Measurements from ENCODE around the gene GP5. TPM values are rescaled to one million over a fixed set of nuclear protein-coding genes. Genes with fewer than 3 reads are reported as not detected.

Gene GP5
- total RNA-seq, 5 donors from 2014 or later (not counting 1 experiment from before 2014, with no cell fraction given): 5.1 to 8.4 (median 6.3) TPM

- no peak overlapping the region for H3K4me3 Mint-ChIP-seq
Observed at GRCh38 chr3:194373899-194374298, 25.2 kb downstream of the GP5 start.

DNA sequence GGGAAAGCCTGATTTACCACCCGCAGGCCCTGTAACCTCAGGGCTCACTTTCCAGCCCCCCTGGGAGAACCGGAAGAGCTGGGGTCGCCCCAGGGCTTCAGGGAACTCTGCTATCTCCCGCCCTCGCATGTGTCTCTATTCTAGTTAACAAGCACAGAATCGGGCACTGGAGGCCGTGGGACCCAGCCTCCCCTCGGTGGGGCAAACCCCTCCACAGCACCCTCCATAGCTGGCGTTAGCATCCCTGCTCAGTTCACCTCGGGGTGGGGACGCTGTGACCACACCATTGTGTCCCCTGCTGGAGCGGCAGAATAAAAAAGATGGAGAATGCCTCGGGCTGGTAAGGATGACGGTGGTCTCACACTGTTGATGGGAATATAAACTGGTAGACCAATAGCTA is 26.0 kb downstream of the GP5 start:
- Histone ChIP-seq H3K27me3 (replicated peaks in 1 of 2; ENCODE audit: control insufficient read depth in 2 of 2, extremely low read depth in 1 of 2, insufficient read depth in 2 of 2, low read length in 1 of 2) (peaks cover 2 to 52% of the 10 kb centered on the region in 2 experiments), H3K4me3 (ENCODE audit: control insufficient read depth in 1 of 2, extremely low read depth in 1 of 2, low read length in 1 of 2) (no peak overlapping the region), H3K27ac (ENCODE audit: low read length) (no peak overlapping the region), H3K9me3 (no peaks in the 10 kb centered on the region), H3K36me3 (ENCODE audit: control insufficient read depth in 2 of 2, extremely low read depth in 1 of 2, insufficient read depth in 1 of 2, low read length in 1 of 2) (no peaks in the 10 kb centered on the region), H3K4me1 (ENCODE audit: control insufficient read depth in 1 of 2, extremely low read depth in 1 of 2, insufficient read depth in 2 of 2, low read length in 2 of 2) (no peaks in the 10 kb centered on the region)
- no peak for ATAC-seq (replicated peaks in 1 of 4)
- WGBS (ENCODE audit: insufficient coverage): 80% methylated on average over 8 of the region's 14 CpGs
- Mint-ChIP-seq H3K4me1 (peaks cover 0 to 4% (median 2%) of the 10 kb centered on the region in 3 donors), H3K27ac (no peak overlapping the region), H3K4me3 (no peak overlapping the region), H3K9me3 (no peaks in the 10 kb centered on the region), H3K27me3 (peaks cover 23 to 46% of the 10 kb centered on the region in 2 donors), H3K36me3 (no peaks in the 10 kb centered on the region)
- DNase-seq: no peak
- ChIA-PET POLR2A (no interaction called here), CTCF (no interaction called here)

More at GRCh38 chr3:194373899-194374298, 25.2 kb downstream of the GP5 start:
- Histone ChIP-seq H3K4me3 (ENCODE audit: control insufficient read depth in 1 of 2, extremely low read depth in 1 of 2, low read length in 1 of 2) (no peak overlapping the region), H3K27me3 (replicated peaks in 1 of 2; ENCODE audit: control insufficient read depth in 2 of 2, extremely low read depth in 1 of 2, insufficient read depth in 2 of 2, low read length in 1 of 2) (peaks cover 2 to 47% of the 10 kb centered on the region in 2 experiments), H3K27ac (ENCODE audit: low read length) (no peak overlapping the region), H3K4me1 (ENCODE audit: control insufficient read depth in 1 of 2, extremely low read depth in 1 of 2, insufficient read depth in 2 of 2, low read length in 2 of 2) (no peaks in the 10 kb centered on the region), H3K9me3 (no peaks in the 10 kb centered on the region), H3K36me3 (ENCODE audit: control insufficient read depth in 2 of 2, extremely low read depth in 1 of 2, insufficient read depth in 1 of 2, low read length in 1 of 2) (no peaks in the 10 kb centered on the region)
- Mint-ChIP-seq H3K27ac (no peak overlapping the region), H3K9me3 (no peaks in the 10 kb centered on the region), H3K36me3 (no peaks in the 10 kb centered on the region), H3K27me3 (peaks cover 20 to 44% of the 10 kb centered on the region in 2 donors), H3K4me1 (peaks cover 0 to 4% (median 2%) of the 10 kb centered on the region in 3 donors)
- ChIA-PET CTCF (no interaction called here), POLR2A (no interaction called here)
- WGBS (ENCODE audit: insufficient coverage): 90% methylated on average over 5 of the region's 8 CpGs
- no peak for DNase-seq
- ATAC-seq (replicated peaks in 1 of 4): no peak

- ATAC-seq (replicated peaks in 1 of 4) (no peak), DNase-seq (no peak)
- Histone ChIP-seq H3K9me3 (no peaks in the 10 kb centered on the region), H3K36me3 (ENCODE audit: control insufficient read depth in 2 of 2, extremely low read depth in 1 of 2, insufficient read depth in 1 of 2, low read length in 1 of 2) (no peaks in the 10 kb centered on the region), H3K4me3 (ENCODE audit: control insufficient read depth in 1 of 2, extremely low read depth in 1 of 2, low read length in 1 of 2) (no peak overlapping the region), H3K27me3 (replicated peaks in 1 of 2; ENCODE audit: control insufficient read depth in 2 of 2, extremely low read depth in 1 of 2, insufficient read depth in 2 of 2, low read length in 1 of 2) (peaks cover 2 to 66% of the 10 kb centered on the region in 2 experiments), H3K4me1 (ENCODE audit: control insufficient read depth in 1 of 2, extremely low read depth in 1 of 2, insufficient read depth in 2 of 2, low read length in 2 of 2) (no peaks in the 10 kb centered on the region), H3K27ac (ENCODE audit: low read length) (no peak overlapping the region)
- Mint-ChIP-seq H3K4me1 (peaks cover 0 to 4% (median 2%) of the 10 kb centered on the region in 3 donors), H3K4me3 (no peak overlapping the region), H3K36me3 (no peaks in the 10 kb centered on the region), H3K9me3 (no peaks in the 10 kb centered on the region), H3K27ac (no peak overlapping the region), H3K27me3 (peaks cover 30 to 49% of the 10 kb centered on the region in 2 donors)
- ChIA-PET POLR2A (no interaction called here), CTCF (no interaction called here)
- WGBS (ENCODE audit: insufficient coverage): 83% methylated on average over 3 of the region's 10 CpGs
Observed at GRCh38 chr3:194370753-194371152, 28.3 kb downstream of the GP5 start.

DNA sequence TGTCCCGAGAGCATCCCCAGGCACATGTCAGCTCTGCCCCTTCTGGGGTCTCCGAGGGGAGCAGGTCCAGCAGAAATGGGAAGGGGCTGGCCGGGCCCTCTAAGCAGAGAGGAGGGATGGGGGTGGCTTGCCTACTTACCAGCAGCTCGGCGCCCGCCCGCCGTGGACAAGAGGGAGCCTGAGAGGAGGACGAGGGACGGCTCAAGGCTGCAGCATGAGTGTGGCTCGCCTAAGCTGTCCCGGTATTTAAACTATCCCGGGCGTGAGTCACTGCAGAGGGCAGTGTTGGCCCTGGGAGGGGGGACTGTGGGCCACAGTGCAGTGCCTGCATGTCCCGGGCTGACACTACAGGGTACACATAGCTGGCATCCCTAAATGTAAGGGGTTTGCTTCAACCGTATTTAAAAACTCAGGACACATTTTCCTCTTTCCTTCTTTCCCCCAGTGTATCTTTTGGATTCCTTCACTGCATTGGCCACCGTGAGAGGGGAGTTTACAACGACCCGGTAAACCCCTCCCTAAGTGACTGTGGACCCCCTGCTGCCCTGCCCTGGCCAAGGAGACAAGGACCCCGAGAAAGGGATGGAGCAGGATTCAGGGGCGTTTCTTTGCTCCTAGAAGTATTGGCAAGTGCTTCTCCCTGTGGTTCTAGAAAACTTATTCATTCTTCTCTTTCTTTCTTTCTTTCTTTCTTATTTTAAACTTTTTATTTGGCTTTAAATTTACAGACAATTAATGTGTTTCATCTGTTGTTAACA is 29.4 kb downstream of the GP5 start, which contains the start of gene LRRC15:
Gene LRRC15, minus strand, starts transcription at position 222 of the 758 bp plus-strand sequence. CDS start 8,700 bp downstream, outside the sequence.
- no peak within 1 kb of the TSS for H3K27ac Mint-ChIP-seq
- no peaks in the 10 kb centered on the region for H3K9me3 Mint-ChIP-seq
- no peak within 1 kb of the TSS for H3K4me3 Mint-ChIP-seq
- no peaks in the 10 kb centered on the region for H3K36me3 Mint-ChIP-seq
- DNase-seq (no peak), ATAC-seq (replicated peaks in 1 of 4) (peak in 2 of 4 experiments; percentile 40 to 42)
- H3K36me3 ChIP-seq (ENCODE audit: control insufficient read depth in 2 of 2, extremely low read depth in 1 of 2, insufficient read depth in 1 of 2, low read length in 1 of 2): no peaks in the 10 kb centered on the region
- H3K27me3 ChIP-seq (replicated peaks in 1 of 2; ENCODE audit: control insufficient read depth in 2 of 2, extremely low read depth in 1 of 2, insufficient read depth in 2 of 2, low read length in 1 of 2): peaks cover 2 to 65% of the 10 kb centered on the region in 2 experiments
- peaks cover 30 to 44% of the 10 kb centered on the region in 2 donors for H3K27me3 Mint-ChIP-seq
- ChIA-PET CTCF (no interaction called here), POLR2A (no interaction called here)
- 20% methylated on average over 16 of the region's 21 CpGs for WGBS (ENCODE audit: insufficient coverage)
- H3K4me1 Mint-ChIP-seq: peaks cover 0 to 4% (median 2%) of the 10 kb centered on the region in 3 donors
- H3K4me1 ChIP-seq (ENCODE audit: control insufficient read depth in 1 of 2, extremely low read depth in 1 of 2, insufficient read depth in 2 of 2, low read length in 2 of 2): no peaks in the 10 kb centered on the region
- no peak within 1 kb of the TSS for H3K27ac ChIP-seq (ENCODE audit: low read length)
- H3K9me3 ChIP-seq: no peaks in the 10 kb centered on the region
- H3K4me3 ChIP-seq (ENCODE audit: control insufficient read depth in 1 of 2, extremely low read depth in 1 of 2, low read length in 1 of 2): no peak within 1 kb of the TSS

GRCh38 chr3:194368918-194369317 is 30.1 kb downstream of the GP5 start:
- ATAC-seq (replicated peaks in 1 of 4): no peak
- Histone ChIP-seq H3K9me3 (no peaks in the 10 kb centered on the region), H3K36me3 (ENCODE audit: control insufficient read depth in 2 of 2, extremely low read depth in 1 of 2, insufficient read depth in 1 of 2, low read length in 1 of 2) (no peaks in the 10 kb centered on the region), H3K27me3 (replicated peaks in 1 of 2; ENCODE audit: control insufficient read depth in 2 of 2, extremely low read depth in 1 of 2, insufficient read depth in 2 of 2, low read length in 1 of 2) (peaks cover 2 to 63% of the 10 kb centered on the region in 2 experiments), H3K27ac (ENCODE audit: low read length) (no peak overlapping the region), H3K4me3 (ENCODE audit: control insufficient read depth in 1 of 2, extremely low read depth in 1 of 2, low read length in 1 of 2) (no peak overlapping the region), H3K4me1 (ENCODE audit: control insufficient read depth in 1 of 2, extremely low read depth in 1 of 2, insufficient read depth in 2 of 2, low read length in 2 of 2) (no peaks in the 10 kb centered on the region)
- WGBS (ENCODE audit: insufficient coverage): 86% methylated on average over 5 of the region's 6 CpGs
- peaks cover 0 to 4% (median 2%) of the 10 kb centered on the region in 3 donors for H3K4me1 Mint-ChIP-seq
- H3K27me3 Mint-ChIP-seq: peaks cover 30 to 41% of the 10 kb centered on the region in 2 donors
- POLR2A ChIA-PET: interaction anchor here in 1 of 2 donors (0.6 kb wide), 1 partner anchor 208 kb away, joined by 3 read pairs; no protein-coding TSS in a partner anchor
- no peaks in the 10 kb centered on the region for H3K9me3 Mint-ChIP-seq
- no peaks in the 10 kb centered on the region for H3K36me3 Mint-ChIP-seq
- CTCF ChIA-PET: interaction anchor here in 1 of 2 donors (0.6 kb wide), 1 partner anchor 574 kb away, joined by 3 read pairs; no protein-coding TSS in a partner anchor
- DNase-seq: no peak
- no peak overlapping the region for H3K4me3 Mint-ChIP-seq
- no peak overlapping the region for H3K27ac Mint-ChIP-seq

GRCh38 chr3:194367992-194368841 is 30.8 kb downstream of the GP5 start:
- Histone ChIP-seq H3K4me3 (ENCODE audit: control insufficient read depth in 1 of 2, extremely low read depth in 1 of 2, low read length in 1 of 2) (no peak overlapping the region), H3K4me1 (ENCODE audit: control insufficient read depth in 1 of 2, extremely low read depth in 1 of 2, insufficient read depth in 2 of 2, low read length in 2 of 2) (no peaks in the 10 kb centered on the region), H3K27ac (ENCODE audit: low read length) (no peak overlapping the region), H3K27me3 (replicated peaks in 1 of 2; ENCODE audit: control insufficient read depth in 2 of 2, extremely low read depth in 1 of 2, insufficient read depth in 2 of 2, low read length in 1 of 2) (peaks cover 2 to 62% of the 10 kb centered on the region in 2 experiments), H3K36me3 (ENCODE audit: control insufficient read depth in 2 of 2, extremely low read depth in 1 of 2, insufficient read depth in 1 of 2, low read length in 1 of 2) (no peaks in the 10 kb centered on the region), H3K9me3 (no peaks in the 10 kb centered on the region)
- Mint-ChIP-seq H3K9me3 (no peaks in the 10 kb centered on the region), H3K4me1 (peaks cover 0 to 4% (median 2%) of the 10 kb centered on the region in 3 donors), H3K27ac (no peak overlapping the region), H3K4me3 (no peak overlapping the region), H3K36me3 (no peaks in the 10 kb centered on the region), H3K27me3 (peaks cover 30 to 40% of the 10 kb centered on the region in 2 donors)
- no peak for DNase-seq
- ChIA-PET POLR2A (interaction anchor here in 1 of 2 donors (0.6 kb wide), 1 partner anchor 209 kb away, joined by 3 read pairs; no protein-coding TSS in a partner anchor), CTCF (interaction anchor here in 1 of 2 donors (0.6 kb wide), 1 partner anchor 575 kb away, joined by 3 read pairs; no protein-coding TSS in a partner anchor)
- no peak for ATAC-seq (replicated peaks in 1 of 4)
- WGBS (ENCODE audit: insufficient coverage): 47% methylated on average over 16 of the region's 18 CpGs
